ENCODE measurements around the gene PTPRK. TPM values are rescaled to one million over a fixed set of nuclear protein-coding genes. Genes with fewer than 3 reads are reported as not detected.

The PTPRK gene
- total and polyA plus RNA-seq, 2 of the 8 experiments (the other 6 are each of a cell fraction or from before 2014, with no cell fraction given) = 11.4 to 47.3 TPM

DNA sequence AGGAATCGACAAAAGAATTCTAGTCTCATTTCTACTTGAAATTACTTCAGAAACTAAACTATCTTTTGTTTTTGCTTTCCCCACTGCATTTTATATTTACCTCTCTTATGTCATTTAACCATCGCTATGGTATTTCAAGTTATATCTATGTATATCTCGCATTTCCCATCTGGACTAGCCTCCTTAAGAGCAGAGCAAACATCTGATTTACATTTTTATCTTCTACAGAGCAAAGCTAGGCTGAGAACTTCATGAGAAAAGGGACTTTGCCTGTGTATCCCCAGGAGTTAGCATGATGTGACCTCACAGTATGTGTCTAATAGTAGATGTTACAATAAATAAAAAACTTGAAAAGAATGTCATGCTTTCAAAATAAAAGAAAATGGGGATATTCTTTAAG lies 201.2 kb downstream of the PTPRK start:
- no peak for DNase-seq (ENCODE audit: low read depth in 1 of 2, low spot score in 2 of 2)
- Histone ChIP-seq H3K23ac (ENCODE audit: insufficient read length) (no peak overlapping the region), H2AK5ac (ENCODE audit: low read depth, low read length) (no peak overlapping the region), H3K9ac (replicated peaks in 1 of 4; ENCODE audit: extremely low read depth in 1 of 4, low read depth in 3 of 4, low read length in 3 of 4) (no peak overlapping the region), H3K4me2 (ENCODE audit: insufficient read depth in 1 of 2, low read depth in 2 of 2, low read length in 2 of 2) (no peak overlapping the region), H4K5ac (ENCODE audit: insufficient read length, low read depth, low read length) (no peak overlapping the region), H3K4ac (replicated peaks; ENCODE audit: insufficient read length, low read depth, low read length) (no peak overlapping the region), H2BK120ac (replicated peaks; ENCODE audit: low read depth, low read length) (no peak overlapping the region), H3K23me2 (ENCODE audit: low read depth, low read length) (no peaks in the 10 kb centered on the region), H3K4me1 (replicated peaks in 1 of 4; ENCODE audit: control insufficient read depth in 3 of 4, insufficient read depth in 4 of 4, low read length in 3 of 4) (peaks cover 0 to 13% (median 0%) of the 10 kb centered on the region in 4 experiments; a peak in 2 of 7 replicates), H4K8ac (ENCODE audit: extremely low read depth, insufficient read depth, low read length) (no peak overlapping the region), H3K9me3 (ENCODE audit: insufficient read depth in 2 of 2, low read depth in 1 of 2, low read length in 1 of 2) (no peaks in the 10 kb centered on the region), H3K36me3 (ENCODE audit: control insufficient read depth in 2 of 4, insufficient read depth in 4 of 4, low read length in 3 of 4) (no peaks in the 10 kb centered on the region), H3K18ac (ENCODE audit: extremely low read depth, low read length) (no peak overlapping the region), H2BK20ac (ENCODE audit: low read length) (no peak overlapping the region), H3K56ac (replicated peaks; ENCODE audit: insufficient read length, low read depth, low read length) (no peak overlapping the region), H4K20me1 (replicated peaks in 1 of 2; ENCODE audit: control insufficient read depth in 1 of 2, insufficient read depth in 2 of 2, low read length in 2 of 2) (no peaks in the 10 kb centered on the region), H2BK15ac (ENCODE audit: low read length) (no peak overlapping the region), H3K4me3 (ENCODE audit: extremely low read depth in 1 of 4, insufficient read depth in 2 of 4, low read depth in 3 of 4, low read length in 4 of 4) (no peak overlapping the region), H3K79me2 (ENCODE audit: control insufficient read depth in 1 of 2, insufficient read depth in 2 of 2, low read length in 2 of 2) (no peaks in the 10 kb centered on the region; a peak in 2 of 4 replicates), H3K14ac (ENCODE audit: insufficient read length) (no peak overlapping the region), H3K27me3 (replicated peaks in 1 of 4; ENCODE audit: control insufficient read depth in 3 of 4, extremely low read depth in 1 of 4, insufficient read depth in 3 of 4, low read length in 3 of 4) (no peaks in the 10 kb centered on the region), H2AFZ (ENCODE audit: low read length) (no peak overlapping the region), H2BK5ac (ENCODE audit: low read depth, low read length) (no peak overlapping the region), H2BK12ac (ENCODE audit: low read depth, low read length) (no peak overlapping the region), H3K79me1 (ENCODE audit: low read depth, low read length) (no peaks in the 10 kb centered on the region), H4K91ac (replicated peaks; ENCODE audit: insufficient read length, low read length) (no peak overlapping the region), H3K27ac (ENCODE audit: low read depth, low read length) (no peak overlapping the region)
- ChIA-PET POLR2A (ENCODE audit: partially characterized antibody) (no interaction called here), CTCF (ENCODE audit: partially characterized antibody) (no interaction called here)
- no peak for FAIRE-seq
- TF ChIP-seq CBX8 (IDR thresholded peaks at IDR 0.05; ENCODE audit: borderline replicate concordance, low read depth, low read length) (no peak), KDM1A (IDR thresholded peaks at IDR 0.05; ENCODE audit: borderline replicate concordance, low read length) (no peak), SP2 (IDR thresholded peaks at IDR 0.05; ENCODE audit: low read length) (no peak), SUZ12 (IDR thresholded peaks at IDR 0.05; ENCODE audit: low read length) (no peak), RFX5 (IDR thresholded peaks at IDR 0.05; ENCODE audit: borderline replicate concordance, low read depth, low read length) (no peak), CTBP2 (IDR thresholded peaks at IDR 0.05; ENCODE audit: borderline replicate concordance, insufficient read depth, insufficient read length, low read length) (no peak), KDM5A (IDR thresholded peaks at IDR 0.05; ENCODE audit: low read length) (no peak), SP4 (IDR thresholded peaks at IDR 0.05; ENCODE audit: low read length) (no peak), TAF1 (IDR thresholded peaks at IDR 0.05; ENCODE audit: low read depth, low read length) (no peak), JUND (IDR thresholded peaks at IDR 0.05; ENCODE audit: low read length) (no peak)
- TF ChIP-seq, protein P1, sequence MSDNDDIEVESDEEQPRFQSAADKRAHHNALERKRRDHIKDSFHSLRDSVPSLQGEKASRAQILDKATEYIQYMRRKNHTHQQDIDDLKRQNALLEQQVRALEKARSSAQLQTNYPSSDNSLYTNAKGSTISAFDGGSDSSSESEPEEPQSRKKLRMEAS (IDR thresholded peaks at IDR 0.05) = no peak
- TF ChIP-seq, protein P2, sequence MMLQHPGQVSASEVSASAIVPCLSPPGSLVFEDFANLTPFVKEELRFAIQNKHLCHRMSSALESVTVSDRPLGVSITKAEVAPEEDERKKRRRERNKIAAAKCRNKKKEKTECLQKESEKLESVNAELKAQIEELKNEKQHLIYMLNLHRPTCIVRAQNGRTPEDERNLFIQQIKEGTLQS (IDR thresholded peaks at IDR 0.05; ENCODE audit: insufficient read depth, low read depth, low read length) = no peak
- 92% methylated on average over 3 of the region's 3 CpGs; no CpG with 5 or more reads in 1 of the 2 experiments for WGBS, 2 experiments (ENCODE audit: extremely low coverage in 1 of 2, insufficient coverage in 1 of 2, insufficient read length in 1 of 2, insufficient replicate concordance in 2 of 2, low coverage in 1 of 2, low lambda C conversion rate in 2 of 2, missing lambda C conversion rate in 1 of 2)
